HepG2 (cell line): ENCODE measurements around the gene EPHA10. TPM values are rescaled to one million over a fixed set of nuclear protein-coding genes. Genes with fewer than 3 reads are reported as not detected.

Source experiments
- ARID3A ChIP-seq: IDR thresholded peaks from 2 replicates; pipeline ENCODE4 v1.6.1; 2012; ENCODE audit warnings: low read depth, low read length, improper control_type of control experiment
- BORCS8-MEF2B ChIP-seq: sonication (generic); formaldehyde crosslinking; IDR thresholded peaks from 2 replicates; pipeline ENCODE4 v1.8.0; 2022; ENCODE audit warnings: mild to moderate bottlenecking, missing genetic modification reagents
- CEBPB ChIP-seq: IDR thresholded peaks from 2 replicates; pipeline ENCODE4 v1.6.1; 2011; ENCODE audit warnings: low read depth, low read length, improper control_type of control experiment, borderline replicate concordance
- FOSL1 ChIP-seq: sonication (generic); formaldehyde crosslinking; IDR thresholded peaks from 2 replicates; pipeline ENCODE4 v1.9.0; 2021; ENCODE audit warnings: missing genetic modification reagents, borderline replicate concordance
- KDM5A ChIP-seq: fragments of 200-600 bp; sonication (generic); IDR thresholded peaks from 2 replicates; pipeline ENCODE4 v1.7.0; 2018; ENCODE audit warnings: antibody characterized with exemption, mild to moderate bottlenecking, low read length, borderline replicate concordance
- KLF13 ChIP-seq: sonication (generic); formaldehyde crosslinking; IDR thresholded peaks from 2 replicates; pipeline ENCODE4 v1.4.0; 2020; ENCODE audit warnings: mild to moderate bottlenecking, missing genetic modification reagents
- KLF9 ChIP-seq: IDR thresholded peaks from 2 replicates; pipeline ENCODE4 v1.6.1; 2016; ENCODE audit warnings: low read depth
- LBX2 ChIP-seq: sonication (generic); formaldehyde crosslinking; IDR thresholded peaks from 2 replicates; pipeline ENCODE4 v1.5.0; 2020; ENCODE audit warnings: missing genetic modification reagents, mild to moderate bottlenecking, borderline replicate concordance
- LCORL ChIP-seq, 2 experiments: fragments of 450-650 bp in 1 of 2; sonication (generic) in 1 of 2; formaldehyde crosslinking in 1 of 2; IDR thresholded peaks; 2 replicates each; pipeline versions ENCODE4 v1.5.0 to v1.6.1; 2017 to 2020; ENCODE audit warnings: antibody characterized with exemption in 1 of 2, missing genetic modification reagents in 1 of 2
- MTA1 ChIP-seq: sonication (generic); formaldehyde crosslinking; IDR thresholded peaks from 2 replicates; pipeline ENCODE4 v1.4.0; 2020; ENCODE audit warnings: missing genetic modification reagents, mild to moderate bottlenecking, borderline replicate concordance
- MYPOP ChIP-seq: sonication (generic); formaldehyde crosslinking; IDR thresholded peaks from 2 replicates; pipeline ENCODE4 v1.8.1; 2023; ENCODE audit warnings: mild to moderate bottlenecking, moderate library complexity, missing genetic modification reagents
- NR3C1 ChIP-seq: sonication (generic); formaldehyde crosslinking; IDR thresholded peaks from 2 replicates; pipeline ENCODE4 v1.4.0; 2020; ENCODE audit warnings: missing genetic modification reagents
- SALL1 ChIP-seq: sonication (generic); formaldehyde crosslinking; IDR thresholded peaks from 2 replicates; pipeline ENCODE4 v1.8.0; 2022; ENCODE audit warnings: mild to moderate bottlenecking, missing genetic modification reagents
- SRY ChIP-seq: sonication (generic); formaldehyde crosslinking; IDR thresholded peaks from 2 replicates; pipeline ENCODE4 v1.8.0; 2022; ENCODE audit warnings: mild to moderate bottlenecking, missing genetic modification reagents
- TP53 ChIP-seq: sonication (generic); formaldehyde crosslinking; conservative IDR thresholded peaks from 2 replicates; pipeline ENCODE4 v1.4.0; 2020; ENCODE audit warnings: missing genetic modification reagents
- ZEB1 ChIP-seq: IDR thresholded peaks from 2 replicates; pipeline ENCODE4 v1.6.1; 2012; ENCODE audit warnings: mild to moderate bottlenecking, low read depth, inconsistent platforms; ENCODE audit not compliant: insufficient replicate concordance
- ZFP36 ChIP-seq: fragments of 150-350 bp; IDR thresholded peaks from 2 replicates; pipeline ENCODE4 v1.6.1; 2018; ENCODE audit warnings: borderline replicate concordance, low read length, low read depth; ENCODE audit not compliant: partially characterized antibody
- ZFP91 ChIP-seq: sonication (generic); formaldehyde crosslinking; IDR thresholded peaks from 2 replicates; pipeline ENCODE4 v1.9.0; 2022; ENCODE audit warnings: missing genetic modification reagents, mild to moderate bottlenecking, borderline replicate concordance
- ZIK1 ChIP-seq: sonication (generic); formaldehyde crosslinking; IDR thresholded peaks from 2 replicates; pipeline ENCODE4 v1.5.0; 2020; ENCODE audit warnings: mild to moderate bottlenecking, low read depth, missing genetic modification reagents, borderline replicate concordance
- ZNF180 ChIP-seq: sonication (generic); formaldehyde crosslinking; IDR thresholded peaks from 2 replicates; pipeline ENCODE4 v1.4.0; 2020; ENCODE audit warnings: low read depth, missing genetic modification reagents, borderline replicate concordance
- ZNF251 ChIP-seq: sonication (generic); formaldehyde crosslinking; IDR thresholded peaks from 2 replicates; pipeline ENCODE4 v1.9.0; 2021; ENCODE audit warnings: mild to moderate bottlenecking, missing genetic modification reagents
- ZNF343 ChIP-seq: sonication (generic); formaldehyde crosslinking; IDR thresholded peaks from 2 replicates; pipeline ENCODE4 v1.4.0; 2020; ENCODE audit warnings: mild to moderate bottlenecking, missing genetic modification reagents
- ZNF775 ChIP-seq: sonication (generic); formaldehyde crosslinking; IDR thresholded peaks from 2 replicates; pipeline ENCODE4 v1.4.0; 2020; ENCODE audit warnings: missing genetic modification reagents, mild to moderate bottlenecking, moderate library complexity, borderline replicate concordance
- polyA plus RNA-seq, 8 experiments: library from polyadenylated mRNA; depleted of rRNA in 3 of 8; stranded (reverse) in 7 of 8; unstranded in 1 of 8; fragments of >200 nt; fragmentation: Illumina TruSeq in 4 of 8; extraction: Trizol in 4 of 8; gene quantifications; 2 replicates each; pipeline versions ENCODE4 v1.2.1 to v1.2.3, GENCODE V29; 2011 to 2016; ENCODE audit warnings: low read depth in 4 of 8, missing spikeins in 1 of 8, mixed read lengths in 1 of 8; ENCODE audit not compliant: insufficient read depth in 1 of 8
- total RNA-seq, 5 experiments: library from RNA; depleted of rRNA; stranded (reverse); fragments of >200 nt; fragmentation: Illumina TruSeq; extraction: Trizol; gene quantifications; 2 replicates each; pipeline ENCODE4 v1.2.3, GENCODE V29; 2016; ENCODE audit warnings: low read depth in 1 of 5

Gene EPHA10
- total and polyA plus RNA-seq, 2 of the 13 experiments (the other 11 are each of a cell fraction or from before 2014, with no cell fraction given): 0.11 to 0.58 TPM

- TF ChIP-seq ZEB1 (no peak), LCORL (IDR thresholded peaks at IDR 0.05) (no peak), LCORL (CRISPR knock-in tag; IDR thresholded peaks at IDR 0.05) (peak; percentile 66; the same call in 1 of the 2 replicates), ZFP36 (no peak), ZNF343 (CRISPR knock-in tag) (peak; percentile 94), ZIK1 (CRISPR knock-in tag) (peak; percentile 94; the same call in 1 of the 2 replicates), KLF9 (CRISPR knock-in tag) (peak; percentile 94), FOSL1 (CRISPR knock-in tag) (peak; percentile 91), ZFP91 (peak; percentile 72), ARID3A (no peak), LBX2 (peak; percentile 99; the same call in 1 of the 2 replicates), ZNF251 (CRISPR knock-in tag) (peak; percentile 94), KDM5A (no peak), MYPOP (CRISPR knock-in tag) (peak; percentile 87), KLF13 (CRISPR knock-in tag) (peak; percentile 99), NR3C1 (CRISPR knock-in tag) (peak; percentile 97), MTA1 (CRISPR knock-in tag) (0 out of 2 replicates have a peak, but pooled peaks have one; percentile 33), ZNF180 (CRISPR knock-in tag) (peak; percentile 97; the same call in 1 of the 2 replicates), SRY (CRISPR knock-in tag) (peak; percentile 100), SALL1 (CRISPR knock-in tag) (peak; percentile 99), ZNF775 (CRISPR knock-in tag) (peak; percentile 91; the same call in 1 of the 2 replicates), TP53 (peak; percentile 97), BORCS8-MEF2B (CRISPR knock-in tag) (peak; percentile 100), CEBPB (no peak)
These were observed 500 bp downstream of the EPHA10 start (continued) for GRCh38 chr1:37764414-37764825.
